CD4-positive, alpha-beta T cell treated with Interleukin-17A for 4 hours (primary cell): ENCODE results near the gene E2F4.

Experiments
- DNase-seq: peaks from one replicate; pipeline ENCODE4 v3.0.0-alpha.2; 2020; ENCODE audit warnings: mixed read lengths

Gene E2F4

DNA sequence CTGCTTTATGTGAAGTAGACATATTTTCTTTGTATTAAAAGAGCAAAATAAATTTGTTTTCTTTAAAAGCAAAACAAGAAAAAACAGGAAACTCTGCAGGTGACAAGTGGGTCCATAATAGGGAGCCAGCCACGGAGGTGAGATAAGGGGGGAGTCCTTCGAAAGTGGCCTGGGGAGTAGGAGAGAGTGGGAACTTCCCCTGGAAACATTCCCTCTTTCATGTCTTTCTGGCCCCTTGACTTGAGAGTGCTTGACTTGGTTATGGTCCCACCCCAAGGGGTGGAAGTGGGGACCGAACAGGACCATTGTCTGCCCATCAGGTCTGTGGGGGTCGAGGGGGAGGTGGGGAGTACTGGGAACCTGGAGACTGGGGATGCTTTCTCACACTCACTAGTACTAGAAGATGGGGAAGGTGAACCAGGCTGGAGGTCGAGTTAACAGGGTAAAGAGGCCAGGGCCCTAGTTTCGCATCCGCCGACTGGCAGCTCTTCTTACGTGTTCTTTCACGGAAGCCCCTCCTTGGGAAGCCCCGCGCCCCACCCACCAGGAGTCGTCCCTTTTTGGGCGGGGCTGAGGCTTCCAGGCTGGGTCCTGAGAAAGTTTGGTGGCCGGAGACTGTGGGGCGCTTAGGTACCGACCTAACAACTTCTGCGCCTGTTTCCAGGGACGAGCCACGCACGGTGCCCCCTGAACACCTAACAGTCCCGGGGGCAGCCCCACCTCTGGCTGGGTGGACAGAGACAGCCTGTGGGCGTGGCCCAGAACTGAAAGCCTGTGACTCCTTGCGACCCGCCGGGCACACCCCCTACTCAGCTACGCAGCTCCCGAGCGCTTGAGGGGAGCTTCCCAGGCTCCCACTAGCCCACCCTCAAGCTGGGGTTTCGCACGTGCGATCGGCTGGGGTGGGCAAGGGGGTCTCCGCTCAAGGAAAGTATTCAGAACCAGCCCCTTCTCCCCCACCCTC, 33.0 kb upstream of the E2F4 start:
- peak; percentile 83 for DNase-seq

DNA sequence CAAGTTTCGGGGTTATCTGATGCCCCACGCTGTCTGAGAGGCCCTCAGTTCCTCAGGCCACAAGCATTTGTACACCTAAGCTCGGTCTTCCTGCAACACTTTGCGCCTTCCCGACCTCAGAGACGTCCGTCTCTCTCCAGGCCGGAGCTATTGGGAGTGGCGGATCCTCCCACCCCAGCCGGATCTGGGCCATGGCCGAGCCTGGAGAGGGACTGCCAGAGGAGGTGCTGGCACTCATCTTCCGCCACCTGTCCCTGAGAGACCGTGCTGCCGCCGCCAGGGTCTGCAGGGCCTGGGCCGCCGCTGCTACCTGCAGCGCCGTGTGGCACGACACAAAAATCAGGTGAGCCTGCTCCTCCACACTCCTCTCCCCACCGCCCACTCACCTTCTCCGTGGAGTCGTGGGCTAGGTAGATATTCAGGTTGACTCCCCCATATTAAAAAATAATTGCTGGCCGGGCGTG, 30.3 kb upstream of the E2F4 start:
- no peak for DNase-seq

DNA sequence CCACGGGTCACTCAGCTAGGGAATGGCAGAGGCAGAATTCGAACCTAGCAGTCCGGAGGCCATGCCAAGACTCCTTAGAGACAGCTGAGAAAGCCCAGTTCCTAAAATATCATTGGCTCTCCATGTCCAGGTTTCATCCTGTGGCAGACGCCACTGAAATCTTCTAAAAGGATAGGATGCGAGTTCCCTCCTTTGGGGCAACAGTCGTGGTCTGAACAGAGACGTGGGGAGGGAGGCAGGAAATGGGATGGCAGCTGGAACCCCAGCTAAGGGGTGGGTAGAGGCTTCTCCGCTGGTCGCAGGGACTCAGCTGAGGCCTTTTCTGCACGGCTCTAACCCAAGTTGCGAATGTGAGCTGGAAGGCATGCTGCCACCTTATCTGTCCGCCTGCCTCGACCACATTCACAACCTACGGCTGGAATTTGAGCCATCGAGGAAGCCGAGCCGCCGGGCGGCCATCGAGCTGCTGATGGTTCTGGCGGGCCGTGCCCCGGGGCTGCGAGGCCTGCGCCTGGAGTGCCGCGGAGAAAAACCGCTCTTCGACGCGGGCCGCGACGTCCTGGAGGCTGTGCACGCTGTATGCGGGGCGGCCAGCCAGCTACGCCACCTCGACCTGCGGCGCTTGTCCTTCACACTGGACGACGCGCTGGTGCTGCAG, 29.3 kb upstream of the E2F4 start:
- DNase-seq, result no peak

DNA sequence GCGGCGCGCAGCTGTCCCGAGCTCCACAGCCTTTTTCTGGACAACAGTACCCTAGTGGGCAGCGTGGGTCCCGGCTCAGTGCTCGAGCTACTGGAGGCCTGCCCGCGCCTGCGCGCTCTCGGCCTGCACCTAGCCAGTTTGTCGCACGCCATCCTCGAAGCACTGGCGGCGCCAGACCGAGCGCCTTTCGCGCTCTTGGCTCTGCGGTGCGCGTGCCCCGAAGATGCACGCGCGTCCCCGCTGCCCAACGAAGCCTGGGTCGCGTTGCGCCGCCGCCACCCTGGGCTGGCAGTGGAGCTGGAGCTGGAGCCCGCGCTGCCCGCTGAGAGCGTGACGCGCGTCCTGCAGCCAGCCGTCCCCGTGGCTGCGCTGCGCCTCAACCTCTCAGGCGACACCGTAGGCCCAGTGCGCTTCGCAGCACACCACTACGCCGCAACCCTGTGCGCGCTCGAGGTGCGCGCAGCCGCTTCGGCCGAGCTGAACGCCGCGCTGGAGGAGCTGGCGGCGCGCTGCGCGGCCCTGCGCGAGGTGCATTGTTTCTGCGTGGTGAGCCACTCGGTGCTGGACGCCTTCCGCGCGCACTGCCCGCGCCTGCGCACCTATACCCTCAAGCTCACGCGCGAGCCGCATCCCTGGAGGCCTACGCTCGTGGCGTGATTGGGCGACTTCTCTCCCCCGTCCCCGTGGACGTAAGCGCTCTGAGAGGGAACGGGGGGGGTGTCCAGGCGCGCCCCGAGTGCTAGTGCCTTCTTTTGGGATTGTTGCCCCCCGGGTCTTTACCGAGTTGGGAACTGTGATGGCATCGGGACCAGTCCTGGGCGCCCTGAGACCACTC, 28.6 kb upstream of the E2F4 start:
- peak; percentile 44 for DNase-seq

- no peak for DNase-seq
These were observed 27.9 kb upstream of the E2F4 start for GRCh38 chr16:67163999-67164558.

DNA sequence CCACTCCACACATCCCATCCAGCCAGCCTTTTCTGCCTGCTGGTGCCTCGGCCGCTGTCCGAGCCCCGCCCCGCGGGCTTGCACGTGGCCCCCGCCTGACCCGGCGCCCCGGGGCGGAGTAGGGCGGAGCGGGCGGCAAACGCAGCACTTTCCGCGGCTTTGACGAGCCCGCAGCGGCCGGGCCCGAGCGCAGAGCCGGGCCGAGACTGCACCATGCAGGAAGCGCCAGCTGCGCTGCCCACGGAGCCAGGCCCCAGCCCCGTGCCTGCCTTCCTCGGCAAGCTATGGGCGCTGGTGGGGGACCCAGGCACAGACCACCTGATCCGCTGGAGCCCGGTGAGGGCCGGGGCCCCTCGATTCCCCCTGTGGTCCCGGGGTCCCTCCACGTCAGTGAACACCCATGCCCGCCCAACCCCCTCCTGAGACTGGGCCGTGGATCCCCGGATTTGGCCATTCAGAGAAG, 27.3 kb upstream of the E2F4 start, which contains the start of gene HSF4:
TSS of gene HSF4 (plus strand) at position 147 of the 463 bp plus-strand sequence. CDS start at position 214, 67 bp downstream.
- DNase-seq, result no peak

- no peak for DNase-seq
These were observed 26.6 kb upstream of the E2F4 start for GRCh38 chr16:67165121-67166078.

GRCh38 chr16:67166110-67166547, 25.8 kb upstream of the E2F4 start:
- DNase-seq, result no peak

DNA sequence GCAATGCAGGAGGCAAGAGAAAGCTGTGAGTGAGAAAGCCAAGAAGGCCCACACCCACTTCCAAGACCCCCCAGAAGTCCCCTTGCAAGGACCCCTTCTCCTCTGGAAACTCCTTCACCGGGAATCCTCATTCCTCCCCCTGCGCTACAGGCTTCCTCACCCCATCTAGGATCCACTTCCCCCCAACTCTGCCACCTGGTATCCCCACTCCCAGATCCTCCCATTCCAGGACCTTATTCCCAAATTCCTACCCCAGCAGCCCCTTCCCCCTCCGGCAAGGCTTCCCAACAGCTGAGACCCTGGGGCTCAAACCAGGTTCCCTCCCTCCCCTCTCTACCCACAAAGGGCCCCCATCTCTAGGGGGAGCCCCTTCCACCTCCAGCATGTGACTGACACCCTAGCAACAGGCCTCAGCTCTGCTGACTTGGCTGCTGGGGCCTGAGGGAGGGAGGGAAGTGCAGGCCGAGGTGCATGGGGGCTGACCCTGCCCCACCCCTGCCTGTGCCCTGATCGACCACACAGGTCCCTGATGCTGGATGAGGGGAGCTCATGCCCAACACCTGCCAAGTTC, 25.3 kb upstream of the E2F4 start:
- DNase-seq, result no peak

- DNase-seq, result no peak
These were observed 24.4 kb upstream of the E2F4 start for GRCh38 chr16:67167588-67167987.

- no peak for DNase-seq
These were observed 22.9 kb upstream of the E2F4 start for GRCh38 chr16:67169011-67169451.

- DNase-seq, result peak; percentile 67
These were observed 22.2 kb upstream of the E2F4 start for GRCh38 chr16:67169642-67170167.

DNA sequence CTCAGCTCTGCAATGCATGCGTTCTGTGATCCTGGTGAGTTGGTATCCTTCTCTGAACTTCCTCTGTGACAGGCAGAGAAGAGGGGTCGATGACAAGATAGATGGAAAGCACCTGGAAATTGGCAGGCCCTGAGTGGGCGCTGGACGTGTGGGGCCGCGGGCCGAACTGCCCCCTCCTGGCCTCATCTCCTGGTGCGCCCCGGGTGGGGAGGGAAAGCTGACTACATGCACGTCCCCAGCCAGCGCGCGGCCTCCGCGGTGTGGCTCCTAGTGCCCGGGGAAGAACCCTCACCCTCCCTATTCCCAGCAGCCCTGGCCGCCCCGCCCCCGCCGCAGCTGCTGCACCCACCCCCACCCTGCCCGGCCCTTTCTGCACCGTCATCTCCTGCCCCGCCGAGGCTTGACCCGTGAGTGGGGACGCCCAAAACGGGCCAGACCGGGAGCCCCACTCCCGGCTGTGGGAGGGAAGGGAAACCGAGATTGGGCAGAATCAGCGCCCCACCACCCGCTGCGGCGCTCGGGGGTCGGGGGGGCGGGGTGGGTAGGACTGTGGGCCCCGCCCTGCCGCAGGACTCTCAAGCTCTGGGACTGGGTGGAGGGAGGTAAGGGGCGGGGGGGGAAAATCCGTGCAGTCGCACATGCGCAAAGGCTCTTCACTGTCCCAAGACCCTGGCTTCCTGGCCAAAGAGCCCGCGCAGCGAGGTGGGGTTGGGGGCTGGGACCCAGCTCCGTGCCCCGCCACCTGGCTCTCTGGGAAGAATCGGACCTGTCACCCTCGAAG, 21.6 kb upstream of the E2F4 start, which contains the start of gene NOL3:
TSS of gene NOL3 (plus strand) at position 371 of the 781 bp plus-strand sequence.
- DNase-seq, result peak; percentile 35

DNA sequence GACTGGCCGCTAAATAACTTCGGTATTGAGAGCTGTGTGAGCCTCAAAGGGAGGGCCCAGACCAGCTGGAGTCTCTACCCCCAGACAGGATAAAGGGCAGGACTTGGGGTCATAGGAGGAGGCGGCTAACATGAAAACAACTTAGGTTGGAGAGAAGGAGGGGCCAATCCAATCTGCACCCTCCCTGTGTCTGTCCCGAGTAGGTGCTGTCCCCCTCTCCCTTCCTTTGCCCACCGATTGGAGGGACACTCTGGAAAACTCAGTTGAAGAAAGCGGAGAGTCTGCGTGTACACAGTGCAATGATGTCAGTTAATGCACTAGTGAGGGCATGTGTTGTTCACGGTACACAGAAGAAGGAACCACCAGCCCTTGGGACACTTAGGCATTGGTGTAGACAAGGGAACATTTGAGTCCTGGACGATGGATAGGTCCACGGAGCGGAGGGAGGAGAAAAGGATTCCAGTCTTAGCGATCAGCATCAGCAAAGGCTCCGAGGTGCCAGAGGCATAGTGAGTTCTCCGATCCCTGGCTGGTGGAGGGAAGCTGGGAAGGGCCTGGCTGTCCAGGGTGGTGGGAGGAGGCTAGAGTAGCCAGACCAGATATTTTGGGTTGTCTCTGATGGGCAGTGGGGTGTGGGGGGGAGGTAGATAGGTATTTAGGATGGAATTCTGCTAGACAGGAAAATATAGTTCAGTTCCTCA, 20.9 kb upstream of the E2F4 start:
- no peak for DNase-seq

DNA sequence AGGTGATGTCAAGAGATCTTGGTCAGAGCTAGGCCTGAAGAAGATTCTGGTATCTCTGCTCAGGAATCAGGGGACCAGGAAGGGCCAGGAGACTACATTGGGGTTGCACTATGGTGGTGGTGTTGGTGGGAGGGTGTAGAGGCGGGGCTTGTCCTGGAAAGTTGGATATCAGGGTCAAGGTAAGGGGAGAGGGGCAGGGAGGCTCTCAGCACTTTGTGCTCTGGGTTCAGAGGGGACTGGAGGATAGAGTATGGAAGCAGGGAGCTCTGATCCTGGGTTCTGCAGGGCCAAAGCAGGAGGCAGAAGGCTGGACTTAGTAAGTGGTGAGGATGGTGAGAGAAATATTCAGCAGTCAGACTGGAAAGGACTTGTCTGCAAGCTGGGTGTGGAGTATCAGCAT, 18.6 kb upstream of the E2F4 start:
- no peak for DNase-seq

DNA sequence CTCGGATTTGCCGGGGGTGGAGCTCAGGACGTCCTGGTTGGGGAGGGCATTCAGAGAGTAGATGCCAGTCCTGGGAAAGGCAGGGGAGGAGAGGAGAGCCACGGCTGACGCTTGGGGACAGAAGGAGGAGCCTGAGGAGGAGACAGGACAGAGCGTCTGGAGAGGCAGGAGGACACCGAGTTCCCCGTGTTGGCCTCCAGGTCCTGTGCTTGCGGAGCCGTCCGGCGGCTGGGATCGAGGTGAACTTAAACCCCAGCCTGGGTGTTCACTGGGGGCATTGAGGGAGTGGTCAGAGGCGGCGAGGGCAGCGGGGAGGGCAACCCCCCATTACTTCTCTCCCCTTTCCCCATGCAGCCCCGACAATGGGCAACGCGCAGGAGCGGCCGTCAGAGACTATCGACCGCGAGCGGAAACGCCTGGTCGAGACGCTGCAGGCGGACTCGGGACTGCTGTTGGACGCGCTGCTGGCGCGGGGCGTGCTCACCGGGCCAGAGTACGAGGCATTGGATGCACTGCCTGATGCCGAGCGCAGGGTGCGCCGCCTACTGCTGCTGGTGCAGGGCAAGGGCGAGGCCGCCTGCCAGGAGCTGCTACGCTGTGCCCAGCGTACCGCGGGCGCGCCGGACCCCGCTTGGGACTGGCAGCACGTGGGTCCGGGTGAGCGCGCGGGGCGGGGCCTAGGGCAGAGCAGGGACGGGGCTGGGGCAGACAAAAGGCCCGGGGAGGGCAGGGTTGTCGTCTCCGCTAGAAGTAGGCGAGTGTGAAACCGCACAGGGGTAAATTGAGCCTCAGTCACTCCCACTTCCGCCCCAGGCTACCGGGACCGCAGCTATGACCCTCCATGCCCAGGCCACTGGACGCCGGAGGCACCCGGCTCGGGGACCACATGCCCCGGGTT, 17.9 kb upstream of the E2F4 start:
- DNase-seq, result peak; percentile 76

DNA sequence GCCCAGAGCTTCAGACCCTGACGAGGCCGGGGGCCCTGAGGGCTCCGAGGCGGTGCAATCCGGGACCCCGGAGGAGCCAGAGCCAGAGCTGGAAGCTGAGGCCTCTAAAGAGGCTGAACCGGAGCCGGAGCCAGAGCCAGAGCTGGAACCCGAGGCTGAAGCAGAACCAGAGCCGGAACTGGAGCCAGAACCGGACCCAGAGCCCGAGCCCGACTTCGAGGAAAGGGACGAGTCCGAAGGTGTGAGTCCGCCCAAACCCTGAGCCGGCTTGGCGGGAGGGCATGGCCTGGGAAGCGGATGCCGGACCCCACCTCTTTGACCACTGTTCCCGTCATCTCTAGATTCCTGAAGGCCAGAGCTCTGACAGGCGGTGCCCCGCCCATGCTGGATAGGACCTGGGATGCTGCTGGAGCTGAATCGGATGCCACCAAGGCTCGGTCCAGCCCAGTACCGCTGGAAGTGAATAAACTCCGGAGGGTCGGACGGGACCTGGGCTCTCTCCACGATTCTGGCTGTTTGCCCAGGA, 17.2 kb upstream of the E2F4 start:
- DNase-seq, result no peak

- DNase-seq, result no peak
These were observed 15.3 kb upstream of the E2F4 start for GRCh38 chr16:67176662-67177061.
